Stomach smooth muscle (tissue), 2 donors: ENCODE data around the gene DCAF8L2.
"Not testable (repeated sequence)": the region's sequence is repeated elsewhere in the genome, so short reads cannot be mapped to it uniquely, and the experiment has no call there.

ENCODE experiments used
- H3K27ac ChIP-seq: one replicate; pipeline ENCODE4 v1.7.0; 2013; ENCODE audit warnings: mild to moderate bottlenecking, low read length, inconsistent platforms
- H3K27me3 ChIP-seq, 2 donors: one replicate each; pipeline ENCODE4 v1.7.0; 2013; ENCODE audit warnings: low read length in 2 of 2; ENCODE audit not compliant: insufficient read depth in 2 of 2, control insufficient read depth in 1 of 2
- H3K36me3 ChIP-seq, 2 donors: one replicate each; pipeline ENCODE4 v1.7.0; 2013; ENCODE audit warnings: low read length in 2 of 2; ENCODE audit not compliant: control insufficient read depth in 2 of 2, insufficient read depth in 2 of 2
- H3K4me1 ChIP-seq: one replicate; pipeline ENCODE4 v1.7.0; 2013; ENCODE audit warnings: low read length; ENCODE audit not compliant: control insufficient read depth, insufficient read depth
- H3K4me3 ChIP-seq, 2 donors: one replicate each; pipeline ENCODE4 v1.7.0; 2013; ENCODE audit warnings: low read length in 2 of 2
- H3K9ac ChIP-seq, 2 donors: one replicate each; pipeline ENCODE4 v1.7.0; 2013; ENCODE audit warnings: low read length in 2 of 2, mild to moderate bottlenecking in 1 of 2
- H3K9me3 ChIP-seq, 2 donors: one replicate each; pipeline ENCODE4 v1.7.0; 2013; ENCODE audit warnings: low read length in 2 of 2; ENCODE audit not compliant: control insufficient read depth in 2 of 2
- donor health status: healthy.
- donor health status: Pancreatic carcinoma.

The DCAF8L2 gene

DNA sequence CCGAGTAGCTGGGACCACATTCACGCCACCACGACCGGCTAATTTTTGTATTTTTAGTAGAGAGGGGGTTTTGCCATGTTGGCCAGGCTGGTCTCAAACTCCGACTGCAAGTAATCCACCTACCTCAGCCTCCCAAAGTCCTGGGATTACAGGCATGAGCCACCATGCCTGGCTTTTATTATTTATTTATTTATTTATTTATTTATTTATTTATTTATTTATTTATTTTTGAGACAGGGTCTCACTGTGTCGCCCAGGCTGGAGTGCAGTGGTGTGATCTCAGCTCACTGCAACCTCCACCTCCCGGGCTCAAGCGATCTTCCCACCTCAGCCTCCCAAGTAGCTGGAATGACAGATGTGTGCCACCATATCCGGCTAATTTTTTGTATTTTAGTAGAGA lies 153.4 kb downstream of the DCAF8L2 start:
- not testable (repeated sequence) for H3K4me1 ChIP-seq

DNA sequence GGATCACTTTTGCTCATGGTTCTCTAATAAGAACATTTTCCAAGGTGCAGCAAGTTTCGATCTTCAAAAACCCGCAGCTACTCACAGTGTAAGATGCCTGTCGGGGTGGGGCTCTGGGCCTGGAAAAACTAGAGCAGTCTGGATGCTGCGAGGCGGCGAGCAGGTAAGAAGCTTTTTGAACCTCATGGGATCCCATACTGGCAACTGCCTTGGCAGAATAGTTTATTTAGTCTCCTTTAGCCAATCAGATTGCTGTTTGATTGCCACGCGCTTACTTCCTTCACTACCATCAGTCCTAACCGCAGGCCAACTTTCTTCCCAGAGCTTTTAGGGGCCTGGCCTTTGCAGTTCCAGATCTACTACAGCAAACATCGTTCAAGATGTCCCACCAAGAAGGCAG lies 156.4 kb downstream of the DCAF8L2 start:
- no peaks in the 10 kb centered on the region for H3K27me3 ChIP-seq
- H3K4me1 ChIP-seq: no peaks in the 10 kb centered on the region
- H3K9ac ChIP-seq: no peak overlapping the region
- no peaks in the 10 kb centered on the region for H3K9me3 ChIP-seq
- H3K36me3 ChIP-seq: no peaks in the 10 kb centered on the region
- no peak overlapping the region for H3K27ac ChIP-seq
- H3K4me3 ChIP-seq: no peak overlapping the region

More for the DNA sequence above, 153.4 kb downstream of the DCAF8L2 start:
- not testable (repeated sequence) for H3K4me3 ChIP-seq, H3K9ac ChIP-seq, H3K27me3 ChIP-seq, H3K9me3 ChIP-seq, H3K27ac ChIP-seq, H3K36me3 ChIP-seq

DNA sequence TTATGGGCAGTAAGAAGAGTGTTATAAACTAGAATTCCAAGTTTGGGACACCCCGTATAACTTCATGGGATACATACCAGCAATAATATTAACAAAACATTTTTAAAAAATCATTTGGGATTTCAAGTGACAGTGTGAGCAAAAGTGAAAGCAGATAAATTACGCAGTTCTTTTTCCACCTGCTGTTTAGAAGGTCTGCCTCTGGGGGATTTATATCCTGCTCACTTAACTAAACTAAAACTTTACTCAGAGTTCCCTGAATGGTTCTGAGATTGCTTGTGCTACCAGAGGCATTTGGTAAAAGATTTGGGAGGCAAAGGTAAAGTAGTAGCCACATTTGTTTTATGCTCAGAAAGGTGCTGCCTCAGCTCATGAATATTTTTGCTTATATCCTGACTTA lies 160.2 kb downstream of the DCAF8L2 start:
- not testable (repeated sequence) for H3K4me1 ChIP-seq

DNA sequence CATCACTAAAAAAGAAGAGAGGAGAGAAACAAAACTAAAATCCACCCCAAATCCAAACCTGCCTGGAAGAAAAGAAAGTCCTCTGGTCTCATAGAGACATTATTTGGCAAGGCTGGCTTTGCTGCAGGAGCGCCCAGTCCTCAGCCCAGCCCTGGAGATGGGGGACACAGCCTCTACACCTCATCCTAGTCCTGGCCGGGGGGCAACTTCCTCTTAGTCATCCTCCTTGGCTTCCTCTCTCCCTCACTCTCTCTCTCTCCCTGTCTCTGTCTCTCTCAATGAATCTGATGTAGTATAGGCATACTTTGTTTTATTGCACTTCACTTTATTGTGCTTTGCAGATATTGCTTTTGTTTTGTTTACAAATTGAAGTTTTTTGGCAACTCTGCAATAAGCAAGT lies 161.8 kb downstream of the DCAF8L2 start:
- Histone ChIP-seq H3K4me3 (no peak overlapping the region), H3K36me3 (no peaks in the 10 kb centered on the region), H3K9ac (no peak overlapping the region), H3K9me3 (no peaks in the 10 kb centered on the region), H3K27ac (no peak overlapping the region), H3K4me1 (no peaks in the 10 kb centered on the region), H3K27me3 (no peaks in the 10 kb centered on the region)

More for the DNA sequence above, 160.2 kb downstream of the DCAF8L2 start:
- H3K36me3 ChIP-seq, H3K9ac ChIP-seq, H3K27ac ChIP-seq, H3K27me3 ChIP-seq, H3K4me3 ChIP-seq, H3K9me3 ChIP-seq: not testable (repeated sequence)

DNA sequence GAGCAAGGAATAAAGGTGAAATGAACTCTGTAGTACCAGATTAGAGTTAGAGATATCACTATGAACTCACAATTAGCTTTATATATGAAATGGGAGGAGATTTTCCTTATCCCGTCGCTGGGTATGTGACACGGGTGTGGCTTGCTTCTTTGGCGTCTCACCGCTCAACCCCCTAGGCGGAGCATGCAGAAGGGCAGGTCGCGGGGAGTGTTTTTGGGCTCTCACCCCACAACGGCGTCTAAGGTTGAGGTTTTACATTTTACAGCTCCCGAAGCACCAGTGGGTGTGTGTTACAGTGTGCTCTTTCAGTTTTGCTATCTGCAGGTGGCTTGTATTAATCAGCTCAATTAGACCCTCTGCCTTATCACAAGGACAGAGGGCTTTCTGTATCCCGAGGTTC lies 175.6 kb downstream of the DCAF8L2 start:
- H3K4me3 ChIP-seq: no peak overlapping the region
- no peak overlapping the region for H3K27ac ChIP-seq
- no peaks in the 10 kb centered on the region for H3K4me1 ChIP-seq
- H3K9me3 ChIP-seq: no peaks in the 10 kb centered on the region
- H3K9ac ChIP-seq: no peak overlapping the region
- H3K27me3 ChIP-seq: no peaks in the 10 kb centered on the region
- no peaks in the 10 kb centered on the region for H3K36me3 ChIP-seq

DNA sequence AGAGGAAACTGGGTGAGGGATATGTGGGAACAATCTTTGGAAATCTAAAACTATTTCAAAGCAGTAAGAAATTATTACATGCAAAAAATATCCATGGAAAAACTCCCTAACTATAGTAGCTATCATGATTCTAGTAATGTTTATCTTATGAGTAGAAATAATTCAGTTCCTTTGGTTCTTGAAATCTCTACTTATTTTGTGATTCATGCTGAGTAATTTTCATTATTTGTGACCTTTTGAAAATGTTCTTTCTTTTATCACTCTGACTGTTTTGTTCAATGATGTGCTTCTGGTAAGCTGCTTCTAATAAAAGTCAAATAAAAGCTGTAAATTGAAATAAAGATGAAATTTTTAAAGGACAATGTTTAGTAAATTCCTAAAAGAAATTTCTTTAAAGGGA lies 177.2 kb downstream of the DCAF8L2 start:
- Histone ChIP-seq H3K4me1 (no peaks in the 10 kb centered on the region), H3K36me3 (no peaks in the 10 kb centered on the region), H3K9me3 (no peaks in the 10 kb centered on the region), H3K4me3 (no peak overlapping the region), H3K27ac (no peak overlapping the region), H3K9ac (no peak overlapping the region), H3K27me3 (no peaks in the 10 kb centered on the region)

DNA sequence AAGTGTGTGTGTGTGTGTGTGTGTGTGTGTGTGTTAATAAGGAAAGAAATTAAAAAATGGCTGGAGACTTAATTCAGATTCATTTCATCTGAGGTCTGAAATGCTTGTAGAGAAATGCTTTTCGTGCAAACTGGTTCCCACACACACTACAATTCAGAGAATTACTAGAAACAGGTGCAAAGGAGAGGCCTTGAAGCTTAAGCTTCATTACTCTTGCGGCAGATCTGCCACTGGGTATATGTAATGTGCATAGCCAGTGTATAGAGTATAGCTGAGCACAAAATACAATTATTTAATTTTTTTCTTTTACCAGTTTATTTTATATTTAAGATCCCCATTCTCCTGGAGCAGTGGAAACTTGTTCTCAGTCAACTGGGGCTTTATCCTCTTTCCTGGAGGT lies 185.8 kb downstream of the DCAF8L2 start:
- Histone ChIP-seq H3K9ac (no peak overlapping the region), H3K4me3 (no peak overlapping the region), H3K4me1 (no peaks in the 10 kb centered on the region), H3K27ac (no peak overlapping the region), H3K9me3 (no peaks in the 10 kb centered on the region), H3K36me3 (no peaks in the 10 kb centered on the region), H3K27me3 (no peaks in the 10 kb centered on the region)

DNA sequence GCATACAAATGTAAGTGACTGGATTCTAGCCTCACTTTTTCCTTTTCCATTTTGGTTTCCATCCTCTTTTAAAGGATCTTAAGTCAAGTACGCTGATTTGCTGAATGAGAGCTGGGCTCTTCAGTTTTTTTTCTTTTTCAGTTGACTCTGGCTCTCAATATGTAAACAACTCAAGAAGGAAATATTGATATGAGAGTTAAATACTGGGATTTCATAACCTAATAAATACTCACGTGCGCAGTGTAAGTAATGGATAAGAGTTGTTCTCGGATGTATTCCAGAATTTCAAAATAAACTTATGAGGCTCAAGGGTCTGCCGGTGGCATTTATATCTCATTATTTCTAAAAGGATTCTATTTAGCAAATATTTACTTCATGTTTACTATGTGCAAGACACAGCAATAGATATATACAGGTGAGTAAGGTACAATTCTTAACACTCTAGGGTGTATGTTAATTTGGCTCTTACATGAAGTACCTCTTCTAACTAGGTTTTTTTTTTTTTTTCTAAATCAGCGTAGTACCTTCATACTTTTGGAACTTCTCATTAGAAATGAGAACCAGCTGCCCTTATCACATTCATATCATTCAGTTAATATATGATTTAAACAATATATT lies 206.6 kb downstream of the DCAF8L2 start:
- Histone ChIP-seq H3K9me3 (no peaks in the 10 kb centered on the region), H3K36me3 (no peaks in the 10 kb centered on the region), H3K9ac (no peak overlapping the region), H3K4me3 (no peak overlapping the region), H3K4me1 (no peaks in the 10 kb centered on the region), H3K27ac (no peak overlapping the region), H3K27me3 (no peaks in the 10 kb centered on the region)

DNA sequence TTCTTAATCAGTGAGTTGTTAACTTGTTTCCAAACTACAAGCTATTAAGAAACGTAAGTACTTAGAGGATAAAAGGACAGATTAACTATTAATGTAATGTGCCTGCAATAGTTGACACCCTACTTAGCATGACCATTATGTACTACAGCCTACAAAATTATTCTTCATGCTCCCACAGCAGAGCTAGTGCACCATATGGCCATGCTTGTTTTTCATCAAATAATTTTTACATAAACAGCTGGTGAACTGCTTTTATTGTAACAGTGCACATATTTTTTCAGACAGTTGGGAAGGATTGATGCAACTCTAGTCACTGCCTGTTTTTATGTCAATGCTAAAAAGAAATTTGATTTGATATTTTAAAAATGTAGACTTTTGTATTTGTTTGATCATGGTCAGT lies 207.4 kb downstream of the DCAF8L2 start:
- no peaks in the 10 kb centered on the region for H3K9me3 ChIP-seq
- no peak overlapping the region for H3K27ac ChIP-seq
- no peaks in the 10 kb centered on the region for H3K4me1 ChIP-seq
- H3K4me3 ChIP-seq: no peak overlapping the region
- H3K36me3 ChIP-seq: no peaks in the 10 kb centered on the region
- H3K27me3 ChIP-seq: no peaks in the 10 kb centered on the region
- H3K9ac ChIP-seq: no peak overlapping the region
